Measurements from ENCODE around the gene EEF1B2.
A peak's percentile ranks its signal among the peaks of the same experiment; 100 is the strongest.
"Not testable (repeated sequence)": the region's sequence is repeated elsewhere in the genome, so short reads cannot be mapped to it uniquely, and the experiment has no call there.

EEF1B2 gene

GRCh38 chr2:206159346-206160124, at the start of gene EEF1B2, which contains the start of gene NDUFS1:
TSS of gene EEF1B2 (plus strand) at chr2:206159895. CDS start at chr2:206159980, 85 bp downstream.
TSS of gene NDUFS1 (minus strand) at chr2:206159444. CDS start at chr2:206153678, 5,766 bp downstream.
- peak; percentile 97 for FAIRE-seq

DNA sequence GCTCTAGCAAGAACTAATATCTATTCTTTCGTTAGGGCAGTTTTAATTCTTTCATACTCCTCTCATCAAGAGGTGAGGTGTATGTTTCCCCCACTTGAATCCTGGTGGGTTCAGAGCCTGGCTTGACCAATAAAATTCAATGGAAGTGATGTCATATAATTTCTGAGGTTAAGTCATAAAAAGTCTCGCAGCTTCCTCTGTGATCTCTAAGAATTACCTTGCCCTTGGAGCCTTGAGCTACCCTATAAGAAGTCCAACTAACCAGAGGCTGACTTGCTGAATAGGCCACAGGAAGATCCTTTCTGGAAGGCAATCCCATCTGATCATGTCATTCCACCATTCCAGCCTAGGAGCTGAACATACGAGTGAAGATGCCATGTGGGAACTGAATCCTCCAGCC, 47.6 kb upstream of the EEF1B2 start:
- no peak for FAIRE-seq

DNA sequence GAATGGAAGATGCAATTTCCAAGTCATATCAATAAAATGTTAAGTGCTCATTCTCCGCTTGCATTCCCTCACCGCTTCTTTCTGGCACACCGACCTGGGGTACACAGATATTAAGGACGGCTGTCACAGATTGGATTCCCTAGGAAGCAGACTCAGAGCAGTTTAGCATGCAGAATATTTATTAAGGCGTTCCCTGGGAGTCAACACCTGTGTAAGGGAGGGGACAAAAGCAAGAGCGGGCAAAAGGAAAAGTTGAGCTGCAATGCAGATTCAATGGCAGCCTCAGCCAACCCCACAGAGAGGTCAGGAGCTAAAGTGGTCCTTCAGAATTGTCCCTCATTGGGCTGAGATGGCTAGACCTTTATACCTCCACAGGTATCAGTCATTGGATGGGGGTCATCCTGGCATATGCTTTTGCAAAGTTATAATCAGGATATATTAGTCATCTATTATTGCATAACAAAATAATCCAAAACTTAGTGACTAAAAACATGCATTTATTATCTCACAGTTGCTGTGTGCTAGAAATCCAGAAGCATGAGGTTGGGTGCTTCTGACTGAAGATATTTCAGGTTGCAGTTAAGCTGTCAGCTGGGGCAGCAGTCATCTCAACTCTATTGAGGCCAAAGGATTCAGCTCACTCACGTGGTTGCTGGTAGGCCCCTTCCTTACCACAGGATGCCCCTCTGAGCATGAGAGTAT, 46.7 kb upstream of the EEF1B2 start:
- no peak for FAIRE-seq

DNA sequence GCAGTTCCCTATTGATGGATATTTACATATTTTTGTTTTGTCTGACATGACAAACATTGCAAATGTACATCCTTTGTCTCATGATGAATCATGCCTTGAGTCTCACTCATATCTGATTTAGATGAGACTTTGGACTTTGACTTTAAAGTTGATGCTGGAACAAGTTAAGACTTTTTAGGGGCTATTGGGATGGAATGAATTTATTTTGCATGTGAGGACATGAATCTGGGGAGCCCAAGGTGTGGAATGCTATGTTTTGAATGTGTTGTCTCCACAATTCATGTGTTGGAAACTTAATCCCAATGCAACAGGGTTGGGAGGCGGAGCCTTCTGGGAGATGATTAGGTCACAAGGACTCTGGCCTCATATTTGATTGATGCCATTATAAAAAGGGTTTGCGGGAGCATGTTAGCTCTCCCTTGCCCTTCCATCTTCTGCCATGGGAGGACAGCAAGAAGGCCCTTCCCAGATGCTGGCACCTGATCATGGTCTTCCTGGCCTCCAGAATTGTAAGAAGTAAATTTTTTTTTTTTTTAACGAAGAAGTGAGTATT, 44.6 kb upstream of the EEF1B2 start:
- no peak for FAIRE-seq

DNA sequence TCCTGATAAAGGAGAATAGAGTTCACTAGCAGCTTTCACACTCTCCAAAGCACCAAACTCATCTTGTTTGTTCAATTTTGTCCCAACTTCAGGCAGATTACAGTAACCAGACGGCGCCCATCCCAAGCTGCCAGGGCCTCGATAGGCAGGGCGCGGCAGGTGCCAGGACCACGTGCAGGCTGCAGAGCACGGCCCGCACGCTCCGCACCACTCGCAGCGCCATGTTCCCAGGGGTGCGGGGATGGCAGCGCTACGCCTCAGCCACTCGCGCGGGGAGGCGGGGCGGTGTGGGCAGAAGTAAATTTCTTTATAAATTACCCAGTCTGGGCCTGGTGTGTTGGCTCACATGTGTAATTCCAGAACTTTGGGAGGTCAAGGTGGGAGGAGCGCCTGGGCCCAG, 43.4 kb upstream of the EEF1B2 start:
- FAIRE-seq: no peak

DNA sequence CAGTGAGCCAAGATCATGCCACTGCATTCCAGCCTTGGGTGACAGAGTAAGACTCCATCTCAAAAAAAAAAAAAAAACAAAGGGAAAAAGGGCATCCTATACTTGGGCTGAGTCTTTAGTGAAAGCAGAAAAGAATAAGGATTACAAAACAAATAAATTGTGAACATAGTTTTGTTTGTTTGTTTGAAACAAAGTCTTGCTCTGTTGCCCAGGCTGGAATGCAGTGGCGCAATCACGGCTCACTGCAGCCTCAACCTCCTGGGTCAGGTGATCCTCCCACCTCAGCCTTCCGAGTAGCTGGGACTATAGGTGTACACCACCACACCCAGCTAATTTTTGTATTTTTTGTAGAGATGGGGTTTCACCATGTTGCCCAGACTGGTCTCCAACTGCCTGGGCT, 37.1 kb upstream of the EEF1B2 start:
- FAIRE-seq: not testable (repeated sequence)

GRCh38 chr2:206125901-206126300, 33.8 kb upstream of the EEF1B2 start:
- FAIRE-seq: peak; percentile 64

DNA sequence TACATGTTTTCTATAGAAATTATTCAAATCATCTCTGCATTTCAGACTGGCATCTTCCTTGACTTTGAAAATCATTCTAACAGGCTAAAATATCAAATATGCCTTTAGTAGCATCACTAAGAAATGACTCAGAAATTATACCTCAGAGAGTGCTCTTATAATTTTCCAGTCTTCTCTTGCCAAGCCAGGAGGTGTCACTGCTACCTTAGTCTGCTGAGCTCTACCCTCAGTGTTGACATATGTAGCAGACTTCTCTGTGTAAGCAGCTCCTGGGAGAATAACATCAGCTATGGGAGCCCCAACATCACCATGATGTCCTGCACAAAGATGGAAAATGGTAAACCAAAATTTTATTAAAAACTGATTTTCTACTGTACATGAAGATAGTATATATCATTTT, 32.0 kb upstream of the EEF1B2 start:
- no peak for FAIRE-seq

DNA sequence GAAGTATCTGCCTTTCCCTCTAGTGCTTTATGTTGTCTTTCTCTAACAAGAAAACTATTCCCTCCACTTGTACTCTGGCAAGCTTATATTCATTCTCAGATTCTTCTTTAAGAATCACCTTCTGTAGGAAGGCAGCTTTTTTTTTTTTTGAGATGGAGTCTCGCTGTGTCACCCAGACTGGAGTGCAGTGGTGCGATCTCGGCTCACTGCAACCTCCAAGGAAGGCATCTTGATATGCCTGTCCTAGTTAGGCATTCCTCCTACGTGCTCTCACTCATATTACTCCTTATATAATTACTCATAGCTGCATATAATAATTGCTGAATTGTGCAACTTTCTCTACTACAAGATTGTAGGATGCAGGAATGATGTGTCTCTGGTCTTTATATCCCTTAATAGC, 16.2 kb upstream of the EEF1B2 start:
- no peak for FAIRE-seq

DNA sequence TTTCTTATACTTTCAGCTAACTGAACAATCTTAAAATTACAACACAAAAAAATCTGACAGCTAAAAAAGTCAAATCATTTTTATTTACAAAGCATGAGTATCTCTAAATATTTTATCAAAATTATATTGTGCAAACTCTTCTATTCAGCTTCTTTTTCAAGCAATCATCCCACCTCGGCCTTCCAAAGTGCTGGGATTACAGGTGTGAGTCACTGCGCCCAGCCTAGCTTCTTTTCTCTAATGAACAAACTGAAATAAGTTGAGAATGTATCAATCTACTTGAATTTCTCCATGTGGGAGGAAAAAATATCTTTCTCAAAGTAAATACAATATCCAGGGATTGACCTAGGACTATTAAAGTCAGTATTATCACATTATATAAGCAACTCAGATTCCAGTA, 15.3 kb upstream of the EEF1B2 start:
- no peak for FAIRE-seq

DNA sequence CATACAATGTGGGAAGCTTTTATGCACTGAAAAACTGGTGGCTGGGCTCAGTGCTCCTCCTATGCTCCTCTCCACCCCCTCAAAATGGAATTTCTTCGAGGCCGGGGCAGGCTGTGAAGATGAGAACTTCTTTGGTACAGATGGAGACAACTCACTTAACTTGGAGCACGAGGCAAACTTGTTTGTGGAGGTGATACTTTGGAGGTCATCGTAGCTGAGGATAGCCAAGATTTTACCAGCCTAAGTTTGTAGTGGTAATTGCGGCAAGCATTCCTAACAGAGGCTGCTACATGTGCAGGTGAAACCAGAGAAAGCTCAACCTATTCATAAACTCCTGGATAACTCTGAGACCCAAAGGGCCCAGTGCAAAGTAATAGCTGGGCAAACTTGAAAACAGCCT, 14.0 kb upstream of the EEF1B2 start:
- no peak for FAIRE-seq

GRCh38 chr2:206149330-206149729, 10.4 kb upstream of the EEF1B2 start:
- FAIRE-seq: no peak

DNA sequence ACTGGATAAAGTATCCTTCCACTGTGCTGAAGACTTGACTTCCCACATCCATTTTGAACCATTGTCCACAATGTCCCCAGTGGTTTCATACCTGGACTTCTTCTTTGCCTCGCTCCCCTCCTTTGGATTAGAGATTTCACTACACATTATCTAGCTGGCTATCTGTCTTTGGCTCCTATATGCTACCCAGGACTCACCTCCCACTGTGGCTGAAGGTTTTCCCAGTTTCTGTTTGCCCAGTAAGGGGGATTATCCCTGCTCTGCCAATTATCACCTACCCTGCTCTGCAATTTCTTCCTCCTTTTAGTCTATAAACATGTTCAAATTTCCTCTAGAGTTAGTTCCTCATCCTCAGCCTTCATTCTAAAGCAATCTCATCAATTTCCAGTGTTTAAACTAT, 9.5 kb upstream of the EEF1B2 start:
- no peak for FAIRE-seq

DNA sequence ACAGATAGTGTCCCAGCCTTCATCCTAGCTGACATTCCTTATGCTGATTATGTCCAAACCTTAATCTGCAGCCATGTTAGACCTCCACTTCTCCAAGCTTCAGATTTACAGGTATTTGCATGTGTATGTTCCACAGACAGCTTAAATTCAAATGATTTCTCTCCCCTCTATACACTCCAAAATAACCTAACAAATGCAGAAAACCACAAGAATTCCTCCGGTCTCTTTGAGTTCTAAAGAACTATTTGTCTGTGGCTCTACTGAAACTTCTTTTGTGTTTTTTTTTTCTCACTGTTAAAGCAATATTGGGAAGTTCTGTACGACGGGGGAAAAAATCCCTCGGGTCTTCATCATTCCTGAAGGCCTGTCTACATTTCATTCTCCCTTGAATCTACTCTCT, 9.1 kb upstream of the EEF1B2 start:
- FAIRE-seq: no peak

GRCh38 chr2:206154197-206154596, 5.5 kb upstream of the EEF1B2 start:
- FAIRE-seq: no peak

GRCh38 chr2:206157014-206157413, 2.7 kb upstream of the EEF1B2 start:
- not testable (repeated sequence) for FAIRE-seq

DNA sequence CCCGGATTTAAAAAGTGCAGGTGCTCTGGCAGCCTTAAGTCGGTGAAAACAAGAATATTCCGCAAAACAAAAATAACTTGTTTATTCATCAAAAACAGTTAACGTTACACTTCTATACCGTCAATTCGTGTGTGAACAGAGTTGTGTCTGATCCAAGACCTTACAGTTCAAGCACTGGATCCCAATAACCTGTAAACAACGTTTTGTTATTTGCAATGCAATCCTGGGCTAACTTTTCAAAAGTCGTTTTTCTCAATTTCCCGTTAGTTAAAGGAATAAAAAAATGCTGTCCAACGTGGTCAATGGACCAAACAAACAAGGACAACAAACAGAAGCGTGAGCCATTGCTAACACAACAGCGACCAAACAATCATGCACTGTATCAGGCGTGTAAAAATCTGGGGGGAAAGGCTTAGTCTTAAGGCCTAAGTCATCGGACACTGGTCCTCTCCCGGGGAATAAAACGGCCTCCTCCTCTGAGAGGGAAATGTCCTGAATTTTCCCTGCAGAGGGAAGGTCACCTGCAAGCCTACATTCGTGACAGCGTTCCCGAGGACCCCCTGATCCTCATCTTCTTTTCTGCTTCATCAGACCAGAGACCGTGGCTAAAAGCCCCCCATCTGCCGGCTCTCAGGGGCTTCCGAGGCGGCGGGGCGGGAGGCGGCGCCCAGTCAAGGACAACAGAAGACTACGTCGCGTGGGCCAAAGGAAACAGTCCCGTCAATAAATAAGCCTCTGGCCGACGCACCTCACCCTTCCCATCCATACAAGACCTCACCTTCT, 941 bp upstream of the EEF1B2 start:
- no peak for FAIRE-seq

DNA sequence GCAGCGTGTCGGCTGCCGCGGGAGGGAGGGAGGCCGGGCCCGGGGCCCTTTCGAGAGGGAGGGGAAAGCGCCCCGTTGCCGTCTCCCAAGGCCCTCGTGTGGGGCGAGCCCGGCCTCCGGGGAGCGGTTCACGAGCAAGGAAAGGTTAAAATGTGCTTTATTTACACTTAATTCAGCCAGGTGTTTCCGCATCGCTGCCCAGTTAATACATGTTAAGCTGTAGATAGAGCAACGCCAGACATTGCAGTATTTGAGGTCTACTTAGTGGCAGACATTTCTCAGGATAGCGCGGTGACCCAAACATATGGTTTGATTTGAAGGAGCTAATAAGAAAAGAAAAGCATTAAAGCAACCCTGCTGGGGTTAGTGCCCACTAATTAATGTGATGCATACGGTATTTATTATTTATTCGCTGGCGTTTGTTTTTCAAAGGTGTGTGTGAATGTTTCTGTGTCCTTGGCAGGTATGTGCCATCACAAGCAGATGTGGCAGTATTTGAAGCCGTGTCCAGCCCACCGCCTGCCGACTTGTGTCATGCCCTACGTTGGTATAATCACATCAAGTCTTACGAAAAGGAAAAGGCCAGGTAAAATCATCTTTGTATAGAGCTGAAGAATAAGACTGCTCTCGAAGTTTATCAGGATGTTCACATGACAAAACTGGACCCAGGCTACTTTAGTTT, 571 bp downstream of the EEF1B2 start:
- no peak for FAIRE-seq

- no peak for FAIRE-seq
These were observed 1.1 kb downstream of the EEF1B2 start for GRCh38 chr2:206160807-206161179.

GRCh38 chr2:206162401-206162800, 2.7 kb downstream of the EEF1B2 start:
- FAIRE-seq: not testable (repeated sequence)

DNA sequence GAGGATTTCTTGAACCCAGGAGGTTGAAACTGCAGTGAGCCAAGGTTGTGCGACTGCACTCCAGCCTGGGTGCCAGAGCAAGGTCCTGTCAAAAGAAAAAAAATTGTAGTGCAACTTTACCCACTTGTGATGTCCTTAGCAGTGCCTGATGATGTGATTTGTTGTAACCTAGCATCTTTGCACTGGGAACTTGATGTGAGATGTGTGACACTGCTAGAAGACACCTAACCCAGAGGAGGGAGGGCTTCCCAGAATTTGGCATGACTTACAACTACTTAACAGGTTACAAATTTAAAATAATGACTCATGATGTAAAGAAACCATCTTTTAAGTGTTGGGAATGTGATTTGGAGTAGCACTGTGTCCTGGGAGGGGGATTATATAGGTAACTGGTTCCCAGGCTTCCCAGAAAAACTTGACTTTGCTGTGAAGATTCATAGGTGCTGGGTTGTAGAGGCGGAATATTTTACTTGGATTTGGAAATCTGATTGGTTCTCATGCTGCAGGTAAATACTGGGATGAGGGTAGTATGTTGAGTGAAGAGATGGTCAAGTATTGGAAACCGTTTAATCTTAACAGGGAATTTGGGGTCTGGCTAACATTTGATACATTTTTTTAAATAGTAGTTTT, 3.7 kb downstream of the EEF1B2 start:
- no peak for FAIRE-seq

DNA sequence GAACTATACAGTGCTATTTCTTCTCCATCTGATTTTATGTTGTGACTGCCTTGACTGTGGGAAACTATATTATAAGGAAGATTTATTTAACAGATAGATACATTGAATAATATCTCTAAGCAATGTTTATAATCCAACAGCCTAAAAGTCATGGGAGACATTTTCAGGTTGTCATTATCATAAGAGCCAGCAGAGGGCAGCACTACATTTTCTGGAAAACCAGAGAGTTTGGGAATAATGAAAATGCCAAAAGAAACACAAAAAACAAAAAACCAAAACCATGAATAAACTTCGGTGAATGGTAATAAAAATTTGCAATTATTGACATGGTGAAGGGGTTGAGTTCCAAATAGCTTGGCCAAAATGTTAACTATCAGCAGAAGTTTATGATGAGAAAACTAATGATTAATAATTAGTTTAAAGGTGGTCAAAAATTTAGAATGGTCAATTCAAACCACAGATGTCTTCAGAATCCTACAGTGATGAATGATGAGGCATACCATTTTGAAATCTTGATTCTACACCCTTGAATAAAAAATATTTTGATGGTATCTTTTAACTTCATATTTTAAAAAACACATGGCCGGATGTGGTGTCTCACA, 4.7 kb downstream of the EEF1B2 start:
- peak; percentile 77 for FAIRE-seq
